SU-DHL-6 (cell line): ENCODE data around the gene DUSP3.

Source experiments
- H2AFZ ChIP-seq: fragments of 200-600 bp; sonication (generic); 2 replicates; pipeline ENCODE4 v1.6.1; 2014; ENCODE audit warnings: low read depth, mild to moderate bottlenecking, moderate library complexity, mixed read lengths, antibody characterized with exemption, low read length; ENCODE audit not compliant: severe bottlenecking
- H3F3A ChIP-seq: fragments of 200-600 bp; shearing (Covaris generic); 2 replicates; pipeline ENCODE4 v1.6.0; 2016; ENCODE audit warnings: antibody characterized with exemption, mild to moderate bottlenecking; ENCODE audit not compliant: insufficient read depth
- H3K27ac ChIP-seq: fragments of 200-600 bp; sonication (generic); 2 replicates; pipeline ENCODE4 v1.5.1; 2016; ENCODE audit warnings: low read depth, mild to moderate bottlenecking, low read length, moderate library complexity, mixed read lengths
- H3K27me3 ChIP-seq: fragments of 200-600 bp; sonication (generic), shearing (Covaris generic); 2 replicates; pipeline ENCODE4 v1.6.0; 2014; ENCODE audit warnings: mild to moderate bottlenecking, low read length
- H3K36me3 ChIP-seq: fragments of 200-600 bp; sonication (generic); 2 replicates; pipeline ENCODE4 v1.6.1; 2014; ENCODE audit warnings: mild to moderate bottlenecking, low read length, mixed read lengths
- H3K4me2 ChIP-seq: fragments of 300-600, 200-600 bp; shearing (Covaris generic), sonication (generic); 2 replicates; pipeline ENCODE4 v1.6.0; 2014; ENCODE audit warnings: low read length, low read depth, mild to moderate bottlenecking; ENCODE audit not compliant: poor library complexity, severe bottlenecking
- H3K4me3 ChIP-seq: fragments of 200-600 bp; sonication (generic); 2 replicates; pipeline ENCODE4 v1.5.1; 2014; ENCODE audit warnings: antibody characterized with exemption, low read length, mild to moderate bottlenecking, mixed read lengths; ENCODE audit not compliant: insufficient read depth, poor library complexity, severe bottlenecking
- H3K79me2 ChIP-seq: fragments of 200-600 bp; sonication (generic); 2 replicates; pipeline ENCODE4 v1.6.1; 2014; ENCODE audit warnings: mild to moderate bottlenecking, low read length, moderate library complexity; ENCODE audit not compliant: insufficient read depth
- H3K9ac ChIP-seq: fragments of 200-600 bp; sonication (generic); 2 replicates; pipeline ENCODE4 v1.7.0; 2014; ENCODE audit warnings: mild to moderate bottlenecking, low read length
- H3K9me2 ChIP-seq: fragments of 200-600 bp; sonication (generic); replicated peaks from 2 replicates; pipeline ENCODE4 v1.6.1; 2014; ENCODE audit warnings: low read length; ENCODE audit not compliant: insufficient read depth
- H3K9me3 ChIP-seq: fragments of 200-600 bp; sonication (generic); 2 replicates; pipeline ENCODE4 v1.6.1; 2014; ENCODE audit warnings: low read length, mixed read lengths; ENCODE audit not compliant: insufficient read depth
- H4K20me1 ChIP-seq: fragments of 200-600 bp; sonication (generic); 2 replicates; pipeline ENCODE4 v1.6.1; 2014; ENCODE audit warnings: low read depth, mild to moderate bottlenecking, antibody characterized with exemption, low read length, moderate library complexity, mixed read lengths
- CTCF ChIP-seq: fragments of 200-600 bp; sonication (generic); IDR thresholded peaks from one replicate; pipeline ENCODE4 v1.5.1; 2017; ENCODE audit warnings: antibody characterized with exemption, mild to moderate bottlenecking, low read length, moderate library complexity; ENCODE audit not compliant: insufficient read depth, poor library complexity, severe bottlenecking
- EZH2phosphoT487 ChIP-seq: fragments of 200-600 bp; sonication (generic), shearing (Covaris generic); conservative IDR thresholded peaks from 2 replicates; pipeline ENCODE4 v1.6.1; 2018; ENCODE audit warnings: mild to moderate bottlenecking, antibody characterized with exemption, low read length, moderate library complexity, mixed read lengths

Gene DUSP3

GRCh38 chr17:43805117-43805516, 26.3 kb upstream of the DUSP3 start:
- Histone ChIP-seq H3K9me2 (no peaks in the 10 kb centered on the region), H3K79me2 (no peaks in the 10 kb centered on the region), H4K20me1 (no peaks in the 10 kb centered on the region), H3K9me3 (no peaks in the 10 kb centered on the region), H3K4me2 (no peak overlapping the region), H3K4me3 (no peak overlapping the region), H3K9ac (no peak overlapping the region), H3K27me3 (no peaks in the 10 kb centered on the region), H3F3A (no peaks in the 10 kb centered on the region), H3K36me3 (no peaks in the 10 kb centered on the region), H3K27ac (no peak overlapping the region), H2AFZ (no peak overlapping the region)
- TF ChIP-seq EZH2phosphoT487 (no peak), CTCF (no peak)

GRCh38 chr17:43803758-43804157, 25.0 kb upstream of the DUSP3 start:
- no peaks in the 10 kb centered on the region for H3F3A ChIP-seq
- H3K79me2 ChIP-seq, result no peaks in the 10 kb centered on the region
- no peak overlapping the region for H3K27ac ChIP-seq
- H3K4me2 ChIP-seq, result no peak overlapping the region
- H3K4me3 ChIP-seq, result no peak overlapping the region
- H2AFZ ChIP-seq, result no peak overlapping the region
- H3K9ac ChIP-seq, result no peak overlapping the region
- H4K20me1 ChIP-seq, result no peaks in the 10 kb centered on the region
- H3K27me3 ChIP-seq, result no peaks in the 10 kb centered on the region
- no peaks in the 10 kb centered on the region for H3K9me2 ChIP-seq
- H3K9me3 ChIP-seq, result no peaks in the 10 kb centered on the region
- TF ChIP-seq CTCF, result no peak
- TF ChIP-seq EZH2phosphoT487, result no peak
- H3K36me3 ChIP-seq, result no peaks in the 10 kb centered on the region

DNA sequence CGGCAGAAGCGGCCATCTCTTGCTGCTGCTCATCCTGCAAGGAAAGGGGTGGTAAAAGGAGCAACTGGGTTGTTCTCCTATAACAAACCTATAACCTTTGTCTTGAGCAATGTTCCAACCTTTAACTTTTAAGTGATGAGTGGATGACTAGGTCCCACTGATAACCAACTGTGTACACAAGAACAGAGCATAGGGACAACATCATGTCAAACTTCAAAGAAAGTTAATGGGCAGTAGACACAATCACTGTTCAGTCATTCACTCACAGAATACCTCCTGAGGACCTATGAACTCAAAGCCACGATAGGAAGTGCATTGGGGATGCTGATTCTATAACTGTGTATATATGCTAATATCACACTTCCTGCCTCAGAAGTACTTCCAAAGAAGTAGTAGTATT, 23.1 kb upstream of the DUSP3 start:
- no peaks in the 10 kb centered on the region for H3K9me3 ChIP-seq
- no peak overlapping the region for H3K9ac ChIP-seq
- H3K36me3 ChIP-seq, result no peaks in the 10 kb centered on the region
- H2AFZ ChIP-seq, result no peak overlapping the region
- H3K4me3 ChIP-seq, result no peak overlapping the region
- H3F3A ChIP-seq, result no peaks in the 10 kb centered on the region
- no peaks in the 10 kb centered on the region for H4K20me1 ChIP-seq
- TF ChIP-seq CTCF (no peak), EZH2phosphoT487 (no peak)
- no peaks in the 10 kb centered on the region for H3K27me3 ChIP-seq
- H3K9me2 ChIP-seq, result no peaks in the 10 kb centered on the region
- H3K79me2 ChIP-seq, result no peaks in the 10 kb centered on the region
- H3K27ac ChIP-seq, result no peak overlapping the region
- H3K4me2 ChIP-seq, result no peak overlapping the region

DNA sequence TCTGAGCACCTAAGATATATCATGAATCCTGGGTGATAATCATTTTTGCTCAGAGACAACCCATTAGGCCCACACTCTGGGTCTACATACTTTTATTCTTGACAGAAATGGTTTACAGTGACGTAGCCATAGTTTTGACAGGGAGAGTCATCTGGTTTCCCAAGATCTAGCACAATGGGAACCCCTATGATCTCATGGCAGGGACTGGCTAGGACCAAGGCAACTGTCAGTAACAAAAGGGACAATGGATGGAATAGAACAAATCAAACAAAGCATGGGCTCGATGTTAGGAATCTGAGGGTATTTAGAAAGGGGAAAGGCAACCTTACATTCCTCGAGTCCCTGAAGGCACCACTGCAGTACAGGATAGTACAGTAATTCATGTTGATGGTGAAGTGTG, 22.0 kb upstream of the DUSP3 start:
- Histone ChIP-seq H3K36me3 (no peaks in the 10 kb centered on the region), H4K20me1 (no peaks in the 10 kb centered on the region), H3K27ac (no peak overlapping the region), H3K79me2 (no peaks in the 10 kb centered on the region), H3K9ac (no peak overlapping the region), H3F3A (no peaks in the 10 kb centered on the region), H3K9me2 (no peaks in the 10 kb centered on the region), H3K4me2 (no peak overlapping the region), H3K9me3 (no peaks in the 10 kb centered on the region), H2AFZ (no peak overlapping the region), H3K27me3 (no peaks in the 10 kb centered on the region), H3K4me3 (no peak overlapping the region)
- TF ChIP-seq CTCF (no peak), EZH2phosphoT487 (no peak)
